ENCODE data around the gene HAND2. TPM values are rescaled to one million over a fixed set of nuclear protein-coding genes. Genes with fewer than 3 reads are reported as not detected.

Gene HAND2
- total and polyA plus RNA-seq, 7 donors = 0.05 to 0.54 (median 0.13) TPM; not detected in 2

- H3K4me3 ChIP-seq = no peak overlapping the region
- intact Hi-C loops (cut with DNase I) = no loop called here
- no peaks in the 10 kb centered on the region for H3K4me1 ChIP-seq
- no peak for TF ChIP-seq CTCF (IDR thresholded peaks at IDR 0.05)
- H3K27me3 ChIP-seq (ENCODE audit: insufficient read depth in 3 of 3, low read length in 2 of 3) = no peaks in the 10 kb centered on the region
- WGBS, 3 donors = 88 to 91% (median 89%) methylated on average over 1 of the region's 1 CpG
- H3K9me3 ChIP-seq = no peaks in the 10 kb centered on the region
- no peak overlapping the region for H3K27ac ChIP-seq
- peak in 1 of 4 donors; percentile 60 for ATAC-seq
- no peaks in the 10 kb centered on the region for H3K36me3 ChIP-seq (ENCODE audit: insufficient read depth in 1 of 2, low read depth in 1 of 2)
- DNase-seq = no peak
Measured at GRCh38 chr4:173485164-173485563, 44.9 kb downstream of the HAND2 start.

GRCh38 chr4:173482330-173482931 is 47.6 kb downstream of the HAND2 start:
- ATAC-seq = no peak
- no peaks in the 10 kb centered on the region for H3K36me3 ChIP-seq (ENCODE audit: insufficient read depth in 1 of 2, low read depth in 1 of 2)
- TF ChIP-seq CTCF (IDR thresholded peaks at IDR 0.05) = no peak
- H3K9me3 ChIP-seq = no peaks in the 10 kb centered on the region
- no peak for DNase-seq
- no peak overlapping the region for H3K27ac ChIP-seq
- intact Hi-C loops (cut with DNase I) = no loop called here
- no peak overlapping the region for H3K4me3 ChIP-seq
- 78 to 100% (median 92%) methylated on average over 1 of the region's 1 CpG for WGBS, 3 donors
- H3K27me3 ChIP-seq (ENCODE audit: insufficient read depth in 3 of 3, low read length in 2 of 3) = no peaks in the 10 kb centered on the region
- H3K4me1 ChIP-seq = no peaks in the 10 kb centered on the region

GRCh38 chr4:173478913-173479283 is 51.1 kb downstream of the HAND2 start:
- Histone ChIP-seq H3K36me3 (ENCODE audit: insufficient read depth in 1 of 2, low read depth in 1 of 2) (no peaks in the 10 kb centered on the region), H3K9me3 (no peaks in the 10 kb centered on the region), H3K27ac (no peak overlapping the region), H3K4me1 (no peaks in the 10 kb centered on the region), H3K27me3 (ENCODE audit: insufficient read depth in 3 of 3, low read length in 2 of 3) (no peaks in the 10 kb centered on the region), H3K4me3 (no peak overlapping the region)
- TF ChIP-seq CTCF (IDR thresholded peaks at IDR 0.05) = no peak
- 46 to 74% (median 50%) methylated on average over 4 of the region's 4 CpGs for WGBS, 3 donors
- intact Hi-C loops (cut with DNase I) = no loop called here
- DNase-seq = no peak
- no peak for ATAC-seq

GRCh38 chr4:173478201-173478912 is 51.7 kb downstream of the HAND2 start:
- no peaks in the 10 kb centered on the region for H3K9me3 ChIP-seq
- H3K4me3 ChIP-seq = no peak overlapping the region
- no peak overlapping the region for H3K27ac ChIP-seq
- 50 to 61% (median 51%) methylated on average over 5 of the region's 5 CpGs for WGBS, 3 donors
- intact Hi-C loops (cut with DNase I) = no loop called here
- no peaks in the 10 kb centered on the region for H3K4me1 ChIP-seq
- no peaks in the 10 kb centered on the region for H3K36me3 ChIP-seq (ENCODE audit: insufficient read depth in 1 of 2, low read depth in 1 of 2)
- no peak for TF ChIP-seq CTCF (IDR thresholded peaks at IDR 0.05)
- H3K27me3 ChIP-seq (ENCODE audit: insufficient read depth in 3 of 3, low read length in 2 of 3) = no peaks in the 10 kb centered on the region
- DNase-seq (no peak), ATAC-seq (no peak)

All from psoas muscle (tissue), 8 donors.